ENCODE data around the gene PTPRK.

Gene PTPRK

DNA sequence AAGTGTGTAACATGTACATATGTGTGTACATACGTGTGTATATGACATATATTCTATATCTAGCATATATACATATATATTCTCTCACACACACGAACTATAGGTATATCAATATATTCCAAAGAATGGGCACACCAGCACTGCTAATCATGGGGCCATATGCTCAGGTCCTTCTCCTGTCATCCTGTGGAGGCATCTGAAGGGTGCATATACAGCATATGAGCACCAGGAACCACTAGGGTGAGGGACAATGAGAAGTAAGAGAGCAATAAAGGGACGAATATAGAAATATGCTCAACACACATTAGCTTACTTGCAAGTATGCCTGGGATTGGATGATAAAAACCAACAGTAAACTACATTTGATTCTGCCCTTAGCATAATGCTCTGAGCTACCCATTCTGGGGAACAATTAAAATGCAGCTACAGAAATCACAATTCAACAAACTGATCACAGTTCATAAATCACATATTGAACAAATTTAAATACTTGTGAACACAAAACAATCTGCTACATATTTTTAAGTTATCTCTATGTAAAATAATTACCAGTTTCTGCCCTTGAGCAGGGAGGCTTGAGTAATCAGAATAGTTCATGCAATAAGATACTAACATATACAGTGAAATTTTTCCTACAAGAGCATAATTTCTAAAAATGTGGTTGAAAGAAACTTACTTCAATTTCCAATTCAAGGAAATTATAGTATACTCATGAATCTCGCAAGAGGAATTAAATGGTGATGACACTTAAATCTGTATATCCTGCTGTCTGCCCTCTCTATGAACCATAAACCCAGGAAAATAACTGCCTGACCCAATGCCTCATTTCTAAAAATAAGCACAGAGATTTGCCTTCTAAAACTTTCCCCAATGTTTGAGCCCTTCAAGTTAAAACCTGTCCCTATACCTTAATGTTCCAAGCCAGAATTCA is 347.4 kb downstream of the PTPRK start:
- Histone ChIP-seq H3K4me3 (replicated peaks; ENCODE audit: low read depth, low read length) (no peak overlapping the region), H3K36me3 (ENCODE audit: control insufficient read depth, insufficient read depth, low read length) (no peaks in the 10 kb centered on the region), H3K27me3 (replicated peaks; ENCODE audit: control insufficient read depth, insufficient read depth, low read length) (no peaks in the 10 kb centered on the region)
- TF ChIP-seq, protein P1, sequence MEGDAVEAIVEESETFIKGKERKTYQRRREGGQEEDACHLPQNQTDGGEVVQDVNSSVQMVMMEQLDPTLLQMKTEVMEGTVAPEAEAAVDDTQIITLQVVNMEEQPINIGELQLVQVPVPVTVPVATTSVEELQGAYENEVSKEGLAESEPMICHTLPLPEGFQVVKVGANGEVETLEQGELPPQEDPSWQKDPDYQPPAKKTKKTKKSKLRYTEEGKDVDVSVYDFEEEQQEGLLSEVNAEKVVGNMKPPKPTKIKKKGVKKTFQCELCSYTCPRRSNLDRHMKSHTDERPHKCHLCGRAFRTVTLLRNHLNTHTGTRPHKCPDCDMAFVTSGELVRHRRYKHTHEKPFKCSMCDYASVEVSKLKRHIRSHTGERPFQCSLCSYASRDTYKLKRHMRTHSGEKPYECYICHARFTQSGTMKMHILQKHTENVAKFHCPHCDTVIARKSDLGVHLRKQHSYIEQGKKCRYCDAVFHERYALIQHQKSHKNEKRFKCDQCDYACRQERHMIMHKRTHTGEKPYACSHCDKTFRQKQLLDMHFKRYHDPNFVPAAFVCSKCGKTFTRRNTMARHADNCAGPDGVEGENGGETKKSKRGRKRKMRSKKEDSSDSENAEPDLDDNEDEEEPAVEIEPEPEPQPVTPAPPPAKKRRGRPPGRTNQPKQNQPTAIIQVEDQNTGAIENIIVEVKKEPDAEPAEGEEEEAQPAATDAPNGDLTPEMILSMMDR (IDR thresholded peaks at IDR 0.05; ENCODE audit: insufficient read depth, low read length, poor library complexity, severe bottlenecking) = no peak
- no peak for DNase-seq (ENCODE audit: extremely low read depth, insufficient read length)

- TF ChIP-seq, protein P1 (IDR thresholded peaks at IDR 0.05; ENCODE audit: insufficient read depth, low read length, poor library complexity, severe bottlenecking) = no peak
- no peak for DNase-seq (ENCODE audit: extremely low read depth, insufficient read length)
- H3K27me3 ChIP-seq (replicated peaks; ENCODE audit: control insufficient read depth, insufficient read depth, low read length) = no peaks in the 10 kb centered on the region
- no peak overlapping the region for H3K4me3 ChIP-seq (replicated peaks; ENCODE audit: low read depth, low read length)
- H3K36me3 ChIP-seq (ENCODE audit: control insufficient read depth, insufficient read depth, low read length) = no peaks in the 10 kb centered on the region
These were observed 348.3 kb downstream of the PTPRK start for GRCh38 chr6:128172081-128172480.

GRCh38 chr6:128171182-128171581 is 349.2 kb downstream of the PTPRK start:
- Histone ChIP-seq H3K36me3 (ENCODE audit: control insufficient read depth, insufficient read depth, low read length) (no peaks in the 10 kb centered on the region), H3K27me3 (replicated peaks; ENCODE audit: control insufficient read depth, insufficient read depth, low read length) (no peaks in the 10 kb centered on the region), H3K4me3 (replicated peaks; ENCODE audit: low read depth, low read length) (no peak overlapping the region)
- TF ChIP-seq, protein P1 (IDR thresholded peaks at IDR 0.05; ENCODE audit: insufficient read depth, low read length, poor library complexity, severe bottlenecking) = no peak
- DNase-seq (ENCODE audit: extremely low read depth, insufficient read length) = no peak

DNA sequence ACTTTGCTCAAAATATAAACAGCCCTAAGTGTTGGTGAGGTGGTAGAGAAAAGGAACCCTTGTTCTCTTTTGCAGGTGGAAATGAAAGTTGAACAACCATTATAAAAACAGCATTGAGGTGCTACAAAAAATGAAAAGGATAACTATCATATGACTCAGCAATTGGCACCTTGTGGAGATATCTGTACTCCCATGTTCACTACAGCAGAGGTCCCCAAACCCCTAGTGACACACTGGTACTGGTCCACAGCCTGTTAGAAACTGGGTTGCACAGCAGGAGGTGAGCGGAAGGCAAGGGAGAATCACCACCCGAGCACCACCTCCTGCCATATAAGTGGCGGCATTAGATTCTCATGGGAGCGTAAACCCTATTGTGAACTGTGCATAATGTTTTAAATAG is 352.2 kb downstream of the PTPRK start:
- TF ChIP-seq, protein P1 (IDR thresholded peaks at IDR 0.05; ENCODE audit: insufficient read depth, low read length, poor library complexity, severe bottlenecking) = no peak
- H3K27me3 ChIP-seq (replicated peaks; ENCODE audit: control insufficient read depth, insufficient read depth, low read length) = no peaks in the 10 kb centered on the region
- no peak for DNase-seq (ENCODE audit: extremely low read depth, insufficient read length)
- H3K36me3 ChIP-seq (ENCODE audit: control insufficient read depth, insufficient read depth, low read length) = no peaks in the 10 kb centered on the region
- H3K4me3 ChIP-seq (replicated peaks; ENCODE audit: low read depth, low read length) = no peak overlapping the region

- no peak overlapping the region for H3K4me3 ChIP-seq (replicated peaks; ENCODE audit: low read depth, low read length)
- DNase-seq (ENCODE audit: extremely low read depth, insufficient read length) = no peak
- no peaks in the 10 kb centered on the region for H3K36me3 ChIP-seq (ENCODE audit: control insufficient read depth, insufficient read depth, low read length)
- TF ChIP-seq, protein P1 (IDR thresholded peaks at IDR 0.05; ENCODE audit: insufficient read depth, low read length, poor library complexity, severe bottlenecking) = no peak
- H3K27me3 ChIP-seq (replicated peaks; ENCODE audit: control insufficient read depth, insufficient read depth, low read length) = no peaks in the 10 kb centered on the region
These were observed 352.8 kb downstream of the PTPRK start for GRCh38 chr6:128167552-128167951.
